Measurements from ENCODE around the gene SETMAR. TPM values are rescaled to one million over a fixed set of nuclear protein-coding genes. Genes with fewer than 3 reads are reported as not detected.

Gene SETMAR
- polyA plus RNA-seq, 3 donors: 3.1 to 7.2 (median 3.5) TPM

DNA sequence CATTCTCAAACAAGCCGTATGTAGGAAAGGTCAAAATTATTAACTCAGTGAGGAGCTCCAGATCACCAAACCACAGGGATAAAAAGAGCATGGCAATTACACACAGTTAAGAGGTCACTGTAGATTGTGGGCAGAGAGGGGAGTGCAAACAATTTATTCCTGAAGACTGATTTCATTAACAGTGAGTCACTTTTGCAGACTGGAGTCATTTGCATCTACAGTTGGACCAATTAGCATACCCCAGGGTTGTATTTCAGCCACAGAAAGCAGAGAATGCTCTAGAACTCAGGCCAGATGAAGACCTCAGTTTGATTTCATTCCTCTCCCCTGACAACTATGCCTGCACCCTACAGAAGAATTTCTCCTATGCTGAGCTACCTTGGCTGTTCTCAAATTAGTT lies 40.1 kb downstream of the SETMAR start:
- no peak overlapping the region for H3K27ac Mint-ChIP-seq
- H3K36me3 Mint-ChIP-seq: peaks cover 18 to 22% of the 10 kb centered on the region in 2 donors
- H3K79me2 ChIP-seq (ENCODE audit: insufficient read depth, low read length): no peaks in the 10 kb centered on the region
- no peak overlapping the region for H2AFZ ChIP-seq (ENCODE audit: insufficient read depth, low read depth, low read length, poor library complexity, severe bottlenecking)
- H4K20me1 ChIP-seq (ENCODE audit: insufficient read depth, low read length): no peaks in the 10 kb centered on the region
- peaks cover 0 to 1% (median 0%) of the 10 kb centered on the region in 7 donors for H3K9me3 Mint-ChIP-seq
- H3K4me3 ChIP-seq (replicated peaks in 1 of 3; ENCODE audit: low read depth in 2 of 3, low read length in 3 of 3): no peak overlapping the region
- peaks cover 10% of the 10 kb centered on the region in 2 donors for H3K4me1 ChIP-seq (ENCODE audit: control insufficient read depth in 1 of 2, insufficient read depth in 2 of 2, low read length in 2 of 2)
- no peaks in the 10 kb centered on the region for H3K27me3 ChIP-seq (ENCODE audit: control insufficient read depth in 2 of 2, insufficient read depth in 2 of 2, low read length in 2 of 2)
- H3K4me2 ChIP-seq (replicated peaks; ENCODE audit: extremely low read depth, low read length, poor library complexity, severe bottlenecking): no peak overlapping the region
- H3K4me3 Mint-ChIP-seq: no peak overlapping the region
- intact Hi-C loops (cut with micrococcal nuclease): no loop called here
- no peak overlapping the region for H3K9ac ChIP-seq (ENCODE audit: insufficient read depth, low read length, poor library complexity, severe bottlenecking)
- H3K36me3 ChIP-seq (replicated peaks in 1 of 2; ENCODE audit: control insufficient read depth in 1 of 2, insufficient read depth in 2 of 2, low read length in 2 of 2): peaks cover 0 to 6% of the 10 kb centered on the region in 2 donors
- H3K9me3 ChIP-seq (replicated peaks in 1 of 2; ENCODE audit: control insufficient read depth in 1 of 2, insufficient read depth in 1 of 2, low read length in 2 of 2): no peaks in the 10 kb centered on the region
- no peak overlapping the region for H3K27ac ChIP-seq (ENCODE audit: low read depth in 1 of 2, low read length in 2 of 2)
- H3K27me3 Mint-ChIP-seq (ENCODE audit: low read depth in 3 of 3): peaks cover 0 to 2% (median 0%) of the 10 kb centered on the region in 3 donors
- DNase-seq: no peak
- TF ChIP-seq, protein P1, sequence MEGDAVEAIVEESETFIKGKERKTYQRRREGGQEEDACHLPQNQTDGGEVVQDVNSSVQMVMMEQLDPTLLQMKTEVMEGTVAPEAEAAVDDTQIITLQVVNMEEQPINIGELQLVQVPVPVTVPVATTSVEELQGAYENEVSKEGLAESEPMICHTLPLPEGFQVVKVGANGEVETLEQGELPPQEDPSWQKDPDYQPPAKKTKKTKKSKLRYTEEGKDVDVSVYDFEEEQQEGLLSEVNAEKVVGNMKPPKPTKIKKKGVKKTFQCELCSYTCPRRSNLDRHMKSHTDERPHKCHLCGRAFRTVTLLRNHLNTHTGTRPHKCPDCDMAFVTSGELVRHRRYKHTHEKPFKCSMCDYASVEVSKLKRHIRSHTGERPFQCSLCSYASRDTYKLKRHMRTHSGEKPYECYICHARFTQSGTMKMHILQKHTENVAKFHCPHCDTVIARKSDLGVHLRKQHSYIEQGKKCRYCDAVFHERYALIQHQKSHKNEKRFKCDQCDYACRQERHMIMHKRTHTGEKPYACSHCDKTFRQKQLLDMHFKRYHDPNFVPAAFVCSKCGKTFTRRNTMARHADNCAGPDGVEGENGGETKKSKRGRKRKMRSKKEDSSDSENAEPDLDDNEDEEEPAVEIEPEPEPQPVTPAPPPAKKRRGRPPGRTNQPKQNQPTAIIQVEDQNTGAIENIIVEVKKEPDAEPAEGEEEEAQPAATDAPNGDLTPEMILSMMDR (IDR thresholded peaks at IDR 0.05): no peak
- 100% methylated on average over 1 of the region's 1 CpG for WGBS (ENCODE audit: insufficient coverage)
- H3K4me1 Mint-ChIP-seq: peaks cover 20% of the 10 kb centered on the region

DNA sequence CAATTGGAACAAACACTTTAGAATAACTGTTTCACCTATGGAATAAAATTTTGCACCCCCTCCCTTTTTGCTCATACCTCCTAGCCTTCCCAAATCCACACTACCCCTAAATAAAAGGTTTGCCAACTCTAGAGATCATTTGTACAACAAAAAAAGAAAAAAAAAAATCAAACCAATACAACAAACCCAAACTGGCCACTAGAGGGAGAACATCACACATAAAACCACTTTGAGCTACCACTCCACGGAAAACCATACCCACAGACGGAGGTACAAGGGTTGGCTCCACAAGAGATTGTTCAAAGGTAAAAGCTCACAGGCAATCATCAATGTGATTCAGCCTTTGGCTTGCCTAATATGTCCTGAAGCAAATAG lies 47.6 kb downstream of the SETMAR start:
- peak overlapping the region; percentile 81 for H3K4me2 ChIP-seq (replicated peaks; ENCODE audit: extremely low read depth, low read length, poor library complexity, severe bottlenecking)
- peak overlapping the region; percentile 65 to 77 for H3K4me3 Mint-ChIP-seq

More for the DNA sequence above, 47.6 kb downstream of the SETMAR start:
- Mint-ChIP-seq H3K4me1 (peaks cover 24% of the 10 kb centered on the region), H3K27me3 (ENCODE audit: low read depth in 3 of 3) (peaks cover 0 to 2% (median 0%) of the 10 kb centered on the region in 3 donors), H3K27ac (peak overlapping the region in 4 of 7 donors; percentile 31 to 70 (median 64)), H3K36me3 (peaks cover 16 to 20% of the 10 kb centered on the region in 2 donors), H3K9me3 (peaks cover 0 to 2% (median 0%) of the 10 kb centered on the region in 7 donors)
- peak overlapping the region; percentile 54 for H3K9ac ChIP-seq (ENCODE audit: insufficient read depth, low read length, poor library complexity, severe bottlenecking)
- no CpG with 5 or more reads among the region's 2 CpGs for WGBS (ENCODE audit: insufficient coverage)
- DNase-seq: peak; percentile 51 to 66 (median 65)
- H3K27me3 ChIP-seq (ENCODE audit: control insufficient read depth in 2 of 2, insufficient read depth in 2 of 2, low read length in 2 of 2): no peaks in the 10 kb centered on the region
- peaks cover 0 to 5% of the 10 kb centered on the region in 2 donors for H3K36me3 ChIP-seq (replicated peaks in 1 of 2; ENCODE audit: control insufficient read depth in 1 of 2, insufficient read depth in 2 of 2, low read length in 2 of 2)
- peak overlapping the region; percentile 73 for H2AFZ ChIP-seq (ENCODE audit: insufficient read depth, low read depth, low read length, poor library complexity, severe bottlenecking)
- H3K27ac ChIP-seq (ENCODE audit: low read depth in 1 of 2, low read length in 2 of 2): peak overlapping the region in 1 of 2 donors; percentile 79
- intact Hi-C loops (cut with micrococcal nuclease): loop anchor here (2.0 to 10.0 kb wide), 2 partner anchors 74 to 282 kb away; no protein-coding TSS in a partner anchor
- H3K9me3 ChIP-seq (replicated peaks in 1 of 2; ENCODE audit: control insufficient read depth in 1 of 2, insufficient read depth in 1 of 2, low read length in 2 of 2): no peaks in the 10 kb centered on the region
- no peaks in the 10 kb centered on the region for H4K20me1 ChIP-seq (ENCODE audit: insufficient read depth, low read length)
- H3K4me3 ChIP-seq (replicated peaks in 1 of 3; ENCODE audit: low read depth in 2 of 3, low read length in 3 of 3): peak overlapping the region; percentile 55 to 99 (median 76)
- H3K4me1 ChIP-seq (ENCODE audit: control insufficient read depth in 1 of 2, insufficient read depth in 2 of 2, low read length in 2 of 2): peaks cover 8% of the 10 kb centered on the region in 2 donors
- no peaks in the 10 kb centered on the region for H3K79me2 ChIP-seq (ENCODE audit: insufficient read depth, low read length)
- TF ChIP-seq, protein P1 (IDR thresholded peaks at IDR 0.05): peak; percentile 87
